GM23338 (cell line): Measurements from ENCODE around the gene WBP11. TPM values are rescaled to one million over a fixed set of nuclear protein-coding genes. Genes with fewer than 3 reads are reported as not detected.

Experiments
- ATAC-seq: fragments of 200-7000 bp; cut with Tn5 transposase; 3 replicates; pipeline ENCODE4 v1.9.1; 2020
- DNase-seq: peaks from one replicate; pipeline ENCODE4 v3.0.0-alpha.2; 2015; ENCODE audit warnings: low spot score
- H2AFZ ChIP-seq: fragments of 200-600 bp; sonication (generic); 2 replicates; pipeline ENCODE4 v1.8.0; 2016; ENCODE audit warnings: antibody characterized with exemption, mild to moderate bottlenecking, moderate library complexity
- H3F3A ChIP-seq: fragments of 200-600 bp; sonication (generic); replicated peaks from 2 replicates; pipeline ENCODE4 v1.8.0; 2017; ENCODE audit warnings: antibody characterized with exemption, mixed run types, low read depth
- H3K27ac ChIP-seq: fragments of 200-600 bp; sonication (generic); 2 replicates; pipeline ENCODE4 v1.6.1; 2016; ENCODE audit warnings: low read depth
- H3K27me3 ChIP-seq: fragments of 200-600 bp; sonication (generic); 2 replicates; pipeline ENCODE4 v1.8.0; 2016; ENCODE audit warnings: mild to moderate bottlenecking, mixed run types, moderate library complexity; ENCODE audit not compliant: insufficient read depth
- H3K36me3 ChIP-seq: fragments of 200-600 bp; sonication (generic); 2 replicates; pipeline ENCODE4 v1.8.0; 2016; ENCODE audit warnings: mild to moderate bottlenecking; ENCODE audit not compliant: insufficient read depth
- H3K4me1 ChIP-seq: fragments of 200-600 bp; sonication (generic); 2 replicates; pipeline ENCODE4 v1.8.0; 2016; ENCODE audit warnings: mild to moderate bottlenecking, moderate library complexity; ENCODE audit not compliant: insufficient read depth
- H3K4me2 ChIP-seq: fragments of 200-600 bp; sonication (generic); 2 replicates; pipeline ENCODE4 v1.7.1; 2017; ENCODE audit warnings: mixed run types
- H3K4me3 ChIP-seq: fragments of 200-600 bp; sonication (generic); 2 replicates; pipeline ENCODE4 v1.6.1; 2016; ENCODE audit warnings: mixed run types
- H3K79me2 ChIP-seq: fragments of 200-600 bp; sonication (generic); replicated peaks from 2 replicates; pipeline ENCODE4 v1.8.0; 2017; ENCODE audit warnings: mild to moderate bottlenecking; ENCODE audit not compliant: insufficient read depth
- H3K9me2 ChIP-seq: fragments of 200-600 bp; sonication (generic); 2 replicates; pipeline ENCODE4 v1.8.0; 2017; ENCODE audit not compliant: insufficient read depth
- H4K20me1 ChIP-seq: fragments of 200-600 bp; sonication (generic); replicated peaks from 2 replicates; pipeline ENCODE4 v1.8.0; 2017; ENCODE audit warnings: mild to moderate bottlenecking; ENCODE audit not compliant: insufficient read depth
- H3K27ac Mint-ChIP-seq: 2 replicates; pipeline ENCODE4 v1.8.0; 2020; ENCODE audit warnings: inconsistent platforms, mild to moderate bottlenecking, moderate library complexity, mixed read lengths
- H3K27me3 Mint-ChIP-seq: 3 replicates; pipeline ENCODE4 v1.8.0; 2022; ENCODE audit warnings: low read depth, mild to moderate bottlenecking, moderate library complexity, mixed read lengths, inconsistent platforms; ENCODE audit not compliant: insufficient read depth, poor library complexity
- H3K36me3 Mint-ChIP-seq: 3 replicates; pipeline ENCODE4 v1.8.0; 2021; ENCODE audit warnings: low read depth, mild to moderate bottlenecking, inconsistent platforms, moderate library complexity, mixed read lengths
- H3K4me1 Mint-ChIP-seq: 3 replicates; pipeline ENCODE4 v1.8.0; 2020; ENCODE audit warnings: mild to moderate bottlenecking, inconsistent platforms, mixed read lengths
- H3K4me3 Mint-ChIP-seq: 3 replicates; pipeline ENCODE4 v1.8.0; 2021; ENCODE audit warnings: moderate library complexity, mild to moderate bottlenecking, inconsistent platforms, mixed read lengths
- H3K9me3 Mint-ChIP-seq: 3 replicates; pipeline ENCODE4 v1.8.0; 2020; ENCODE audit warnings: moderate library complexity, mild to moderate bottlenecking, inconsistent platforms, mixed read lengths
- EZH2 ChIP-seq: fragments of 200-600 bp; sonication (generic); IDR thresholded peaks from one replicate; pipeline ENCODE4 v1.8.0; 2017; ENCODE audit warnings: antibody characterized with exemption, mild to moderate bottlenecking, low read depth; ENCODE audit not compliant: unreplicated experiment
- EZH2phosphoT487 ChIP-seq: fragments of 200-600 bp; sonication (generic); IDR thresholded peaks from one replicate; pipeline ENCODE4 v1.8.1; 2018; ENCODE audit warnings: antibody characterized with exemption; ENCODE audit not compliant: unreplicated experiment
- JUNB ChIP-seq: IDR thresholded peaks from one replicate; pipeline ENCODE4 v1.6.1; 2016; ENCODE audit warnings: antibody characterized with exemption; ENCODE audit not compliant: unreplicated experiment
- STAT1 ChIP-seq: IDR thresholded peaks from one replicate; pipeline ENCODE4 v1.6.1; 2016; ENCODE audit warnings: antibody characterized with exemption; ENCODE audit not compliant: unreplicated experiment
- ZNF114 ChIP-seq: fragments of 250-450 bp; sonication (Bioruptor Pico); IDR thresholded peaks from 2 replicates; pipeline ENCODE4 v1.5.0; 2020; ENCODE audit warnings: mild to moderate bottlenecking, moderate library complexity
- polyA plus RNA-seq: library from polyadenylated mRNA; unstranded; fragments of >200 nt; fragmentation: Nextera tagmentation; extraction: Ambion mirVana; gene quantifications from 2 replicates; pipeline ENCODE4 v1.2.1, GENCODE V29; 2016
- total RNA-seq: library from RNA; depleted of rRNA; stranded (reverse); fragments of >200 nt; shearing (Covaris generic); gene quantifications from 2 replicates; pipeline ENCODE4 v1.2.3, GENCODE V29; 2014
- TF ChIP-seq, protein P1 (sequence below): fragments of 250-450 bp; sonication (Bioruptor Pico); IDR thresholded peaks from 2 replicates; pipeline ENCODE4 v1.5.0; 2020; ENCODE audit warnings: mild to moderate bottlenecking, moderate library complexity
- TF ChIP-seq, protein P2 (sequence below), 2 experiments: fragments of 200-600 bp in 1 of 2; sonication (generic) in 1 of 2; conservative IDR thresholded peaks; 2 replicates each; pipeline versions ENCODE4 v1.5.1 to v1.6.1; 2016 to 2017; ENCODE audit warnings: antibody characterized with exemption in 2 of 2, low read depth in 2 of 2, mild to moderate bottlenecking in 2 of 2, moderate library complexity in 1 of 2

The WBP11 gene
- total and polyA plus RNA-seq, 2 experiments from 2014 or later: 57.1 to 148 TPM

DNA sequence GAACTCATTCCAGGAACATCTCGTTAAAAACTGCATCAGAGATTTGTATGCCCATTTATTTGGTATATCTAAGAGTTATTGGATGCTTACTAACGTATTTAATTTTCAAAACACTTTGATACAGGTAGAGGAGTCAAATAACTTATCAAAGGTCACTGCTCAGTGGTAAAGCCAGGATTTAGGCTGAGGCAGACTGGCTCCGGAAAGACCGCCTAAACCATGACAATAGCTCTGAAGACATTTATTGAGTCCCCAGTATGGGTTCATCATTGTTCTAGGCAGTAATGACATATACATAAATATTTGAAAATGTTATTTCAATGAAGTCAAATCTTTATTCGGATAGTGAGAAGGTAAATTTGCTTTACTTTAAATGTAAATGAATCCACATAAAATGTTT lies 30.3 kb downstream of the WBP11 start (continued):
- TF ChIP-seq, protein P1, sequence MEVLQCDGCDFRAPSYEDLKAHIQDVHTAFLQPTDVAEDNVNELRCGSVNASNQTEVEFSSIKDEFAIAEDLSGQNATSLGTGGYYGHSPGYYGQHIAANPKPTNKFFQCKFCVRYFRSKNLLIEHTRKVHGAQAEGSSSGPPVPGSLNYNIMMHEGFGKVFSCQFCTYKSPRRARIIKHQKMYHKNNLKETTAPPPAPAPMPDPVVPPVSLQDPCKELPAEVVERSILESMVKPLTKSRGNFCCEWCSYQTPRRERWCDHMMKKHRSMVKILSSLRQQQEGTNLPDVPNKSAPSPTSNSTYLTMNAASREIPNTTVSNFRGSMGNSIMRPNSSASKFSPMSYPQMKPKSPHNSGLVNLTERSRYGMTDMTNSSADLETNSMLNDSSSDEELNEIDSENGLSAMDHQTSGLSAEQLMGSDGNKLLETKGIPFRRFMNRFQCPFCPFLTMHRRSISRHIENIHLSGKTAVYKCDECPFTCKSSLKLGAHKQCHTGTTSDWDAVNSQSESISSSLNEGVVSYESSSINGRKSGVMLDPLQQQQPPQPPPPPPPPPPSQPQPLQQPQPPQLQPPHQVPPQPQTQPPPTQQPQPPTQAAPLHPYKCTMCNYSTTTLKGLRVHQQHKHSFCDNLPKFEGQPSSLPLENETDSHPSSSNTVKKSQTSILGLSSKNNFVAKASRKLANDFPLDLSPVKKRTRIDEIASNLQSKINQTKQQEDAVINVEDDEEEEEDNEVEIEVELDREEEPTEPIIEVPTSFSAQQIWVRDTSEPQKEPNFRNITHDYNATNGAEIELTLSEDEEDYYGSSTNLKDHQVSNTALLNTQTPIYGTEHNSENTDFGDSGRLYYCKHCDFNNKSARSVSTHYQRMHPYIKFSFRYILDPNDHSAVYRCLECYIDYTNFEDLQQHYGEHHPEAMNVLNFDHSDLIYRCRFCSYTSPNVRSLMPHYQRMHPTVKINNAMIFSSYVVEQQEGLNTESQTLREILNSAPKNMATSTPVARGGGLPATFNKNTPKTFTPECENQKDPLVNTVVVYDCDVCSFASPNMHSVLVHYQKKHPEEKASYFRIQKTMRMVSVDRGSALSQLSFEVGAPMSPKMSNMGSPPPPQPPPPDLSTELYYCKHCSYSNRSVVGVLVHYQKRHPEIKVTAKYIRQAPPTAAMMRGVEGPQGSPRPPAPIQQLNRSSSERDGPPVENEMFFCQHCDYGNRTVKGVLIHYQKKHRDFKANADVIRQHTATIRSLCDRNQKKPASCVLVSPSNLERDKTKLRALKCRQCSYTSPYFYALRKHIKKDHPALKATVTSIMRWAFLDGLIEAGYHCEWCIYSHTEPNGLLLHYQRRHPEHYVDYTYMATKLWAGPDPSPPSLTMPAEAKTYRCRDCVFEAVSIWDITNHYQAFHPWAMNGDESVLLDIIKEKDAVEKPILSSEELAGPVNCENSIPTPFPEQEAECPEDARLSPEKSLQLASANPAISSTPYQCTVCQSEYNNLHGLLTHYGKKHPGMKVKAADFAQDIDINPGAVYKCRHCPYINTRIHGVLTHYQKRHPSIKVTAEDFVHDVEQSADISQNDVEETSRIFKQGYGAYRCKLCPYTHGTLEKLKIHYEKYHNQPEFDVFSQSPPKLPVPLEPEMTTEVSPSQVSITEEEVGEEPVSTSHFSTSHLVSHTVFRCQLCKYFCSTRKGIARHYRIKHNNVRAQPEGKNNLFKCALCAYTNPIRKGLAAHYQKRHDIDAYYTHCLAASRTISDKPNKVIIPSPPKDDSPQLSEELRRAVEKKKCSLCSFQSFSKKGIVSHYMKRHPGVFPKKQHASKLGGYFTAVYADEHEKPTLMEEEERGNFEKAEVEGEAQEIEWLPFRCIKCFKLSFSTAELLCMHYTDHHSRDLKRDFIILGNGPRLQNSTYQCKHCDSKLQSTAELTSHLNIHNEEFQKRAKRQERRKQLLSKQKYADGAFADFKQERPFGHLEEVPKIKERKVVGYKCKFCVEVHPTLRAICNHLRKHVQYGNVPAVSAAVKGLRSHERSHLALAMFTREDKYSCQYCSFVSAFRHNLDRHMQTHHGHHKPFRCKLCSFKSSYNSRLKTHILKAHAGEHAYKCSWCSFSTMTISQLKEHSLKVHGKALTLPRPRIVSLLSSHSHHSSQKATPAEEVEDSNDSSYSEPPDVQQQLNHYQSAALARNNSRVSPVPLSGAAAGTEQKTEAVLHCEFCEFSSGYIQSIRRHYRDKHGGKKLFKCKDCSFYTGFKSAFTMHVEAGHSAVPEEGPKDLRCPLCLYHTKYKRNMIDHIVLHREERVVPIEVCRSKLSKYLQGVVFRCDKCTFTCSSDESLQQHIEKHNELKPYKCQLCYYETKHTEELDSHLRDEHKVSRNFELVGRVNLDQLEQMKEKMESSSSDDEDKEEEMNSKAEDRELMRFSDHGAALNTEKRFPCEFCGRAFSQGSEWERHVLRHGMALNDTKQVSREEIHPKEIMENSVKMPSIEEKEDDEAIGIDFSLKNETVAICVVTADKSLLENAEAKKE (CRISPR knock-in tag): no peak
- no peak for TF ChIP-seq EZH2
- TF ChIP-seq STAT1: no peak

DNA sequence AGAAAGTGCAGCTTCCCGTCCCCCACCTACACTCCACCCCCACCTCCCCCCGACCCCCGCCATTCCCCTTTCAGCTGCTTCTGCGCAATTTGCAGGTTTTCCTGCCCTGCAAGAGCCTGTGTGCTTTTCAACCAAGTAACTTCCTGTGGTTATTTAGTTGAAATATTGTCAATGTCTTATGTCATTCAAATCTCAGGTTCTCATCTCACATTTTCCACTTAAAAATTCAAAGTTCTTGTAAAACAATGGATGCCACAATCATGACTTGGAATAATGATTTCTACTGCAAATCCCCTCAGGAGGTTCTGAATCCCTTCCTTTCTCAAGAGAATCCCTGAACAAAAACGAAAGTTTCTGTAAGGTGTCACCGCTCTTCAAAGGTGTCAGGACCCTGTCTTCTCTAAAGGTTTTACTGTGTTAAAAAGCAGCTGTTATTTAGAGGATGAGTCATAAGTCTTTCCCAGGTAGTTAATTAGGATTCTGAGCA lies 31.6 kb downstream of the WBP11 start:
- Mint-ChIP-seq H3K27ac (peak overlapping the region; percentile 100), H3K4me1 (peaks cover 38% of the 10 kb centered on the region), H3K9me3 (peaks cover 17% of the 10 kb centered on the region; the same call in 2 of the 3 replicates), H3K27me3 (peaks cover 41% of the 10 kb centered on the region), H3K4me3 (peak overlapping the region; percentile 98), H3K36me3 (peaks cover 33% of the 10 kb centered on the region)
- Histone ChIP-seq H3K4me2 (peak overlapping the region; percentile 72), H3K79me2 (peaks cover 44% of the 10 kb centered on the region), H4K20me1 (peaks cover 5% of the 10 kb centered on the region; the same call in 1 of the 2 replicates), H3K27me3 (no peaks in the 10 kb centered on the region), H3K4me3 (peak overlapping the region; percentile 82), H2AFZ (no peak overlapping the region), H3K4me1 (peaks cover 16% of the 10 kb centered on the region), H3K9me2 (no peaks in the 10 kb centered on the region), H3F3A (0 out of 2 replicates have a peak, but pooled peaks cover 5% of the 10 kb centered on the region), H3K27ac (peak overlapping the region; percentile 93), H3K36me3 (no peaks in the 10 kb centered on the region)
- DNase-seq (peak; percentile 51), ATAC-seq (no peak)
- TF ChIP-seq, protein P2, sequence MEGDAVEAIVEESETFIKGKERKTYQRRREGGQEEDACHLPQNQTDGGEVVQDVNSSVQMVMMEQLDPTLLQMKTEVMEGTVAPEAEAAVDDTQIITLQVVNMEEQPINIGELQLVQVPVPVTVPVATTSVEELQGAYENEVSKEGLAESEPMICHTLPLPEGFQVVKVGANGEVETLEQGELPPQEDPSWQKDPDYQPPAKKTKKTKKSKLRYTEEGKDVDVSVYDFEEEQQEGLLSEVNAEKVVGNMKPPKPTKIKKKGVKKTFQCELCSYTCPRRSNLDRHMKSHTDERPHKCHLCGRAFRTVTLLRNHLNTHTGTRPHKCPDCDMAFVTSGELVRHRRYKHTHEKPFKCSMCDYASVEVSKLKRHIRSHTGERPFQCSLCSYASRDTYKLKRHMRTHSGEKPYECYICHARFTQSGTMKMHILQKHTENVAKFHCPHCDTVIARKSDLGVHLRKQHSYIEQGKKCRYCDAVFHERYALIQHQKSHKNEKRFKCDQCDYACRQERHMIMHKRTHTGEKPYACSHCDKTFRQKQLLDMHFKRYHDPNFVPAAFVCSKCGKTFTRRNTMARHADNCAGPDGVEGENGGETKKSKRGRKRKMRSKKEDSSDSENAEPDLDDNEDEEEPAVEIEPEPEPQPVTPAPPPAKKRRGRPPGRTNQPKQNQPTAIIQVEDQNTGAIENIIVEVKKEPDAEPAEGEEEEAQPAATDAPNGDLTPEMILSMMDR (conservative IDR thresholded peaks at IDR 0.05; ENCODE audit: low read depth in 2 of 2): no peak
- TF ChIP-seq EZH2 (no peak), JUNB (no peak), ZNF114 (CRISPR knock-in tag) (no peak), EZH2phosphoT487 (no peak)
- TF ChIP-seq, protein P1 (CRISPR knock-in tag): no peak
